ENCODE data around the gene HCST.
"Not testable (repeated sequence)": the region's sequence is repeated elsewhere in the genome, so short reads cannot be mapped to it uniquely, and the experiment has no call there.

Gene HCST

GRCh38 chr19:35882114-35882832 lies 20.1 kb upstream of the HCST start:
- DNase-seq, result peak; percentile 76

GRCh38 chr19:35883882-35884281 lies 18.4 kb upstream of the HCST start:
- no peak for DNase-seq

DNA sequence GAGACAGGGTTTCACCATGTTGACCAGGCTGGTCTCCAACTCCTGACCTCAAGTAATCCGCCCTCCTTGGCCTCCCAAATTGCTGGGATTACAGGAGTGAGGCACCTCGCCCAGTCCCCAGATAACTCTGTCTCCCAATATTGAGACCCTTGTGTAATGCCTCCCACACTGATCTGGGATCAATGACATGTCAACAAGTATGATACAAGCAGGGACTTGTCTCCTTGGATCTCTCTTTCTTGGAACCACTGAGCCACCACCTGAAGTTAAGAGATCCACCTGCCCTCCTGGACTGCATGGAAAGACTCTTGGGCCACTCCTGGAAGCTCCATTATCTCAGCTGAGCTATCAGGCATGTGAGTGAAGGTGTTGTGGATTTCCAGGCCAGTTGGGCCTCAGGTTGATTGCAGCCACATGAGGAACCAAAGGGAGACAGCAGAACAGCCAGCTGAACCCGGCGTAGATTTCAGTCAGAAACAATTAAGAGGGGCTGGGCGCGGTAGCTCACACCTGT lies 17.0 kb upstream of the HCST start:
- no peak for DNase-seq

GRCh38 chr19:35885904-35886303 lies 16.4 kb upstream of the HCST start:
- no peak for DNase-seq

DNA sequence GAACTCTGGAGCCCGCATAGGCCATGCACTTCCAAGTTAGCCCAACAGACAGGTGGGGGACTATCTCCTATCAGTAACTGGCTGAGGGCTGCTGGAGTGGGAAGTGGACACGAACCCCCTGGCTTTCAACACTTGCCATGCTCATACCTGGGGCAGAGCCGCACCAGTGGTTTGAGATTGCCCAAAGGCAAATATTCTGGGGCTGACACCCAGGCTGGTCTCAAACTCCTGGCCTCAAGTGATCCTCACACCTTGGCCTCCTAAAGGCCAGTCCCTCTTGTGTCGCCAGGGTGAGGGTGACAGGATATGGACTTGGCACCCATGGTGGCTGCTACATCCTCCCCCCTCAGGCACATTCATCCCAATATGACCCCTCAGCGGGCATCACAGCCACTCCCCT lies 15.1 kb upstream of the HCST start:
- no peak for DNase-seq

DNA sequence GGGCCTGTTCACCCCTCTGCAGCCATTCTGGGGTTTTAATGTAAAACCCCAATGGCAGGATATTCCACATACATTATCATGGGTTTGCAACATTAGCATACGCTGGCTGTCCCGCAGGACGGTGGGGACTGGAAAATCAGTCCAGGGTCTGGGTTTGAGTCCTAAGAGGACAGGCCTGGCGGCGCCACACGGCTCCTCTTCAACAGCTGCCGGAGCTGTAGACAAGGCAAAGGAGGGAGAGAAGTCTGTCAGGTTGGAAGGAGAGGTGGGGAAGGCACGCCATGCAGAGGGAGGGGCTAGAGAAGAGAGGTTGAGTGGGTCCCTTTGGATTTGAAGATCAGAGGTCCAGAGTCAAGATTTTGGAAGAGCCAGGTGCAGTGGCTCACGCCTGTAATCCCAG lies 13.9 kb upstream of the HCST start:
- no peak for DNase-seq

GRCh38 chr19:35889370-35890112 lies 12.8 kb upstream of the HCST start:
- no peak for DNase-seq

DNA sequence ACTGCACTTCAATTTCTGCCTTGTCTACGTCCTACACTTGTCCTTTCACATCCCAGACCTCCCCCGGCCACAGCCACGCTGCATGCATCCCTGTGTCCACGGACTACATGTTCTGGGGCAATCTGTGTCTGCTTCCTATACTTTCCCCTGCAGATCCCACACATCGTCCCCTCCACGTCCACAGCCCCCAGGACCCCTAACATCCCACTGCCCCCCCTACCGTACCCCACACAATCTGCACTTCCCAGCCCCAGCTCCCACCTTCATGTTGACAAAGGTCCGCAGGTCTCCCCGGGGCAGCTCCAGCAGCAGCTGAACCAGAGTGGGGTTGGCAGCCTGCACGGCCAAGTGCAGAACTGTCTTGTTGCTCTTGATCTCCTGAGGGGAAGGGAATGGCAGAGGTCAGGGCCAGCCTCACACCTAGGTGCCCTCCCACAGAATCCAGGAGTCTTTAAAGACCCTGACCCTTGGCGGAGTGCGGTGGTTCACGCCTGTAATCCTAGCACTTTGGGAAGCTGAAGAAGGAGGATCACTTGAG lies 12.1 kb upstream of the HCST start:
- DNase-seq, result no peak

DNA sequence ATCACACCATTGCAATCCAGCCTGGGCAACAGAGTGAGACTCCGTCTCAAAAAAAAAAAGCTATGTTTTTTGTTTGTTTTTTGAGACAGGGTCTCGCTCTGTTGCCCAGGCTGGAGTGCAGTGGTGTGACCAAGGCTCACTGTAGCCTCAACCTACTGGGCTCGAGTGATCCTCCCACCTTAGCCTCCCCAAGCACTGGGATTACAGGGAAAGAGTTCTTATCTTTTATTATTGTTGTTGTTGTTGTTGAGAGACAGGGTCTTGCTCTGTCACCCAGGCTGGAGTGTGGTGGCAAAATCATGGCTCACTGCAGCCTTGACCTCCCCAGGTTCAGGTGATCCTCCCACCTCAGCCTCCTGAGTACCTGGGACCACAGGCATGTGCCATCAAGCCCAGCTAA lies 10.5 kb upstream of the HCST start:
- not testable (repeated sequence) for DNase-seq

DNA sequence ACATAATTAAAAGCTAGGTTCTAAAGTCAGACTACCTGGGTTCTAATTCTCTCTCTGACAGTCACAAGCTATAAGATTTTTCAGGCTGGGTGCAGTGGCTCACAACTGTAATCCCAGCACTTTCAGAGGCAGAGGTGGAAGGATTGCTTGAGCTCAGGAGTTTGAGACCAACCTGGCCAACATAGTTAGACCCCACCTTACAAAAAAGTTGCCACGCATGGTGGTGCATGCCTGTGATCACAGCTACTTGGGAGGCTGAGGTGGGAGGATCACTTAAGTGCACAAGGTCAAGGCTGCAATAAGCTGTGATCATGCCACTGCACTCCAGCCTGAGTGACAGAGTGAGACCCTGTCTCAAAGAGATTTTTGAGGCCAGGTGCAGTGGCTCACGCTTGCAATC lies 8.0 kb upstream of the HCST start:
- no peak for DNase-seq

DNA sequence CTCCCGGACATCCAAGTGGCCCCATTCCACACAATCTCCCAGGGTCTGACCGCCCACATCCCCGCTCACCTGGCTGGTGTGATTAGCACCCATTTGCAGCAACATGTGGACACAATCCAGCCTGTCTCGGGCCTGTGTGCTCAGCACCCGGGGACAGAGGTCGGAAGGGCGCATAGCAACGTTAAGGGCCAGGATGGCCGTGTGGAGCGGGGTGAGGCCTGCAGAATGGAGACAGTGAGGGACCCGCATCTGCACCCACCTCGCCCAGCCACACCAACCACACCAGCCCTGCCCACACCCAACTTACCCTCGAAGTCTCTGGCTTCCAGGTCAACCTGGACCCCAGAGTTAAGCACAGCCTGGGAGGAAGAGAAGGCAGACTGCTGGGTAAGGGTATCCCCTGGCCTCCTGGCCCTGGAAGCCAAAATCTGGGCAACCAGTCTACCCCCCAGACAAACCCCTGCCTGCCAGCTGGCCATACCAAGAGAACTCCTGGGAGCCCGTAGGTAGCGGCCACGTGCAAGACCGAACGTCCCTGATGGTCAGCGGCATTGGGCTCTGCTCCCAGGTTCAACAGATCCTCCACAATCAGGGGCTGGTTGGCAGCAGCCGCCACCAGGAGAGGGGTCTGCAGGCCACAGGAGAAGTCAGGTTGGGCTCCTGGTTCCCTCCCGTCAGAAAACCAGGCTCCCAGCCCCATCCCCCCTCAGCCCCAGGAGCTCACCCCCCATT lies 6.3 kb upstream of the HCST start:
- no peak for DNase-seq

GRCh38 chr19:35896643-35897040 lies 5.7 kb upstream of the HCST start:
- no peak for DNase-seq

DNA sequence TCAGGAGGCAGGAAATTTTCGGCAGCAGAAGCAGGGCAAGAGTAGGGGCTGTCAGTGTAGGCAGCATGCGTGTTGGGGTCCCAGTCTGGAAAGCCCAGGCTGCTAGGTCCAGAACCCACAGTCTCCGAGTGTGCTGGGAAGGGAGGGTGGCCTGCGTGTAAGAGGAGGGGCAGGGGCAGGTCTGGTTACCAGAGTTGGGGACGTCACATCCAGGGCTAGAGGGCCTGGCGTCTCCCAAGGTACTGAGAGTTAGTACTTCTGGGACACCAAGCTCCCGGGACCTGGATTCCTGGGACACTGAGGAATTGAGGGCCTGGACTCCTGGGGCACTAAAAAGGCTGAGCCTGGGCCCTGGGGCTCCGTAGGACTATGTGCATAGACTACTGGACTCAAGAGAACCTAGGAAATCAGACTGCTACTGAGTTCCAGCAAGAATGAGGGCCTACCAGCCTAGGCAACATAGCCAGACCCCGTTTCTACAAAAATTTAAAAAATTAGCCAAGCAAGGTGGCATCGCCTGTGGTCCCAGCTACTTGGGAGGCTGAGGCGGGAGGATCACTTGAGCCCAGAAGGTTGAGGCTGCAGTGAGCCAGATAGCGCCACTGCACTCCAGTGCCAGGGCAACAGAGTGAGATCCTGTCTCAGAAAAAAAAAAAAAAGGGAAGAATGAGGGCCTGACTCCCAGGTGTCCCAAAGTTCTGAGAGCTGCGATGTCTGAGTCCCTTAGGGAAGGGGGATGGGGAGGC lies 4.5 kb upstream of the HCST start:
- no peak for DNase-seq

GRCh38 chr19:35898499-35898809 lies 3.9 kb upstream of the HCST start:
- no peak for DNase-seq

- DNase-seq, result peak; percentile 80
Measured at GRCh38 chr19:35899547-35900214, 2.6 kb upstream of the HCST start.

- no peak for DNase-seq
Measured at GRCh38 chr19:35901055-35901644, 1.2 kb upstream of the HCST start.

- DNase-seq, result no peak
Measured at GRCh38 chr19:35902870-35903475, 644 bp downstream of the HCST start.

GRCh38 chr19:35903550-35904179 lies 1.3 kb downstream of the HCST start:
- DNase-seq, result peak; percentile 87

DNA sequence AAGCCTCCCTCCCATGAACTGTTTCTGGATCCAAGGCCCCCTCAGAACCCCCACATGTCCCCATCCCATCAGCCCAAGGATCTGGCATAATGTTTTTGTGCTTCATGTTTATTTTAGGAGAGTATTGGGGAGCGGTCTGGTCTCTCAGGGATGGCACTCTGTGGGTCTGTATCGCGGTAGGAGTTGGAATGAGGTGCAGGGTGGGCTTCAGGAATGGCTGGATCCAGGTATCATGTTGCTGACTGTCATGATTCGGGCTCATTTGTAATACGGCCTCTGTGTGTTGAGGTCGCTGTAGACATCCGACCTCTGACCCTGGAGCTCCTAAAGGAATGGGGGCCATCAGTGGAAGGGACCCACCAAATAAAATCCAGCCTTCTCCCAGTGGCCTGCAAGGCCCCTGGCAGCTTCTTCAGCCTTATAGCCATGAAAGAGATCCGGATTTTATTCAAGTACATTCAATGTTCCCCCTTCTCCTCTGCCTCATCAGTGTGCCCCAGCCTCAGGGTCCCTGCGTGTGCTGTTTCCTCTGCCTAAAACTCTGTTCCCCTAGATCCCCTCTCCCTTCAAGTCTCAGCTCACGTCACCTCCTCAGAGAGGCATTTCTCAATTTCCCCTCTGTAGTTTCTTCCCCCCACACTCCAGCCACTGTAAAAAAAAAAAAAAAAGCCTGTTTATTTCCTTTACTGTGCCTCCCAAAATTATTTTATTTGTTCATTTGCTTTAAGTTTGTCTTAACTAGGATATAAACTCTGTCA lies 2.2 kb downstream of the HCST start:
- DNase-seq, result no peak

- DNase-seq, result no peak
Measured at GRCh38 chr19:35905178-35905727, 2.9 kb downstream of the HCST start.

Measured in hematopoietic multipotent progenitor cell treated with erythropoietin and hydrocortisone succinate and interleukin-3 and kit ligand, for 8 days (in vitro differentiated cells).